Fibroblast of gingiva (primary cell): Measurements from ENCODE around the gene PEDS1.
A peak's percentile ranks its signal among the peaks of the same experiment; 100 is the strongest.
"Not testable (repeated sequence)": the region's sequence is repeated elsewhere in the genome, so short reads cannot be mapped to it uniquely, and the experiment has no call there.

Experiments used
- DNase-seq: peaks from one replicate; pipeline ENCODE4 v3.0.0-alpha.2; 2011; ENCODE audit warnings: low read depth

Gene PEDS1

DNA sequence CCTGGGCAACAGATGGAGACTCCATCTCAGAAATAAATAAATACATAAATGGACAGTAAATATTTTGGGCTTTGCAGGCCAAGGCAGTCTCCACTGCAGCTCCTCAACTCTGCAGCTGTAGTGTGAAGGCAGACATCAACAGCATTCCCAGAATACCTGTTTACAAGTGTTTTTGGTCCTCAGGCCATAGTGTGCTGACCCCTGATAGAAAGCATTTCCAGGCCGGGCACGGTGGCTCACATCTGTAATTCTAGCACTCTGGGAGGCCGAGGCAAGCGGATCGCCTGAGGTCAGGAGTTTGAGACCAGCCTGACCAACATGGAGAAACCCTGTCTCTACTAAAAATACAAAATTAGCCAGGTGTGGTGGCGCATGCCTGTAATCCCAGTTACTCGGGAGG, 18.4 kb downstream of the PEDS1 start:
- DNase-seq = not testable (repeated sequence)

- no peak for DNase-seq
Observed at GRCh38 chr20:50133474-50134217, 19.9 kb downstream of the PEDS1 start.

DNA sequence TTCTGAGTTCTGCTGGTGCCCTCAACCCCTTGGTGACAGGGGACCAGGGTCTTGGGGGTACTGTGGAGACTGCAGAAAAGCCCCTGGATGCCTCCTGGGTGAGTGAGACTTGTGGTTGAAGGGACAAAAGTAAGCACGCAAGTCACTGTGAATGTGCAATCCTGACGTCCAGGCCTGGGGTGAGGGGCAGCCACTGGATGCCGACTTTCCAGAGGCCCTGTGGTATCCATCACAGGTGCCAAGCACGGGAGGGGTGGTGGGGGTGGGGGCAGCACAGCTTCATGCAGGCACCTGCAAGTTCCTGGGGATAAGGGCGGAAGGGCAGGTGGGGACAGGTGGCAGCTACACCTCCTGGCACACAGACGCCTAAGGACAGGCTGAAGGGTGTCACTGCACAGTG, 20.5 kb downstream of the PEDS1 start:
- DNase-seq = no peak

DNA sequence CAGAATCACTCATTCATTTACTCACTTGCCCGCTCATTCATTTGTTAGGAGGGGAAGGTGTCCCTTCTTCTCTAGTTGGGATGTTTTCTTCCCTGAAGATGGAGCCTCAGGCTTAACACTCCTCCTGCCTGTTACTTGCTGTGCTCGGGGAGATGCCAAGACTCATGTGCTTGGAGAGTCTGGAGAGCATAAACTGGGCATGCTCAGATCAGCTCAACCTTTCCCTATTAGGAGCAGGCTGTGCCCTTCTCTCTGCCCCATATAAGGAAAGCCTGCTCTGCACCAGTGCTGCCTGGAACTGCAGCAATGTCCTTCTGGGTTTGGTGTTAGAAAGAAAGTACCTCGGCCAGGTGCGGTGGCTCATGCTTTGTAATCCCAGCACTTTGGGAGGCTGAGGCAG, 22.5 kb downstream of the PEDS1 start:
- DNase-seq = peak; percentile 43

GRCh38 chr20:50130356-50130723, 23.2 kb downstream of the PEDS1 start:
- no peak for DNase-seq

DNA sequence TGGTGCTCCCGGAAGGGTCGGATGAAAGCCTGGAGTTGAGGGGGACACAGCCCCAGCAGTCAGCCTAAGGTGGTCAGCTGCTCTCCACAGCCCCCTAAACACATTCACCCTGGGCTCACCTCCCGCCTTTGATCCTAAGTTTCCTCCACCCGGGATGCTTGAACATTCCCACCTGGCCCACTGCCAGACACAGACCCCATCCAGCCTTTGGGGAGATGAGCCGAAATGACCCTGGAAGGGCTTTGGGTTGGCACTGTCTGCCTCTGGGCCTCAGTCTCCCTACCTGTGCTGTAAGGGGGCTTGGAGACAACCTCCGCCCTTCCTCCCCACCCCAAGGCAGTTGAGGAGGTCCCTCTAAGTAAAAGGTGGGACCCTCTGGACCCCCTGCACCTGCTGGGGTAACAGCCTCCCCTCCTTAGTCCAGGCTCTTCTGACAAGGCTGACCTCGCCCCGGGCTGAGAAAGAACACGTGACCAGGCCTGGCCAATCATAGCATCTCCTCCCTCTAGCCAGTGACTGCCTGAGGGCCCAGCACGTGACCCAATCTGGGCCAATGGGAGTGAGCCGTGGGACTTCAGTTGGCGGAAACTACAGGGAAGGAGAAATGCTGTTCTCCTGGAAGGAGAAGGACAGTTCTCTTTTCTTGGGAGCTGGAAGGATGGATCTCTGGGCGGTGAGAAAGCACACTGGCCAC, 23.7 kb downstream of the PEDS1 start:
- DNase-seq = no peak

GRCh38 chr20:50128520-50128905, 25.0 kb downstream of the PEDS1 start:
- DNase-seq = no peak

DNA sequence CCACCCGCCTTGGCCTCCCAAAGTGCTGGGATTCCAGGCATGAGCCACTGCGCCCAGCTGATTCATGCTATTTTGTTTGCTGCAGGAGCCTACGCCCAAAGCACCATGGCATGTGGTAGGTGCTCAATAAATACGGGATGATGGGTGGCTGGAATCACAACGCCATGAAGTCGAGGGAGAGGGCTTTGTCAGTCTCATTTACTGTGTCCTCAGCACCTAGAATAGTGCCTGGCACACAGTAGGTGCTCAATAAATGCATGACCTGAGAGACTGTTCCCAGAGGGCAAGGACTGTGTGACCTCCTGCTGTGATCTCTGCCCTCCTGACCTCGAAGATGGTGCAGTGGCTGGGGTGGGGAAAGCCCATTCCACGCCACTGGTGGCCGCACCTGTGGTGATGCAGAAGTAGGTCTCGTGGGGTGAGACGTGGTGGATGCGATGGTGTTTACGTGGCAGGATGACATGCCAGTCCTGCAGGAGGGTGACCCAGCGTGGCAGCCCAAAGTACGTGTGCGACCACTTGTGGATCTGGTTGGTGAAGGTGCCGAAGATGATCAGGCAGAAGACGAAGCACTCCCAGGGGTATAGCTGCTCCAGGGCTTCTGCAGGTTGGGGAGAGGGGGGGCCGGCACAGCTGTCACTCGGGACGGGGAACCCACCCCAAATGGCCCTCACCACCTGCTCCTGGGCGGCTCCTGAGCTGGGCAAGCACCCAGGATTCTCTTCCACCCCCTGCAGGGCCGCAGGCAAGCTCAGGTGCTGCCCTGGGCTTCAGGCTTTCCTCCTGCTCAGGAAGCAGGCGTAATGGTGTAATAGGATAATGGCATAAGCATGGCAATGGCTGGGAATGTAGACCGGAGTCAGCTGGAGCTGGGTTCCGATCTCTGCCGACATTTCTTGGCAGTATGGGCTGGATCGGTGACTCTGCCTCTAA, 25.7 kb downstream of the PEDS1 start:
- DNase-seq = no peak

GRCh38 chr20:50126662-50127061, 26.9 kb downstream of the PEDS1 start:
- DNase-seq = no peak

- DNase-seq = no peak
Observed at GRCh38 chr20:50125279-50125678, 28.2 kb downstream of the PEDS1 start.

DNA sequence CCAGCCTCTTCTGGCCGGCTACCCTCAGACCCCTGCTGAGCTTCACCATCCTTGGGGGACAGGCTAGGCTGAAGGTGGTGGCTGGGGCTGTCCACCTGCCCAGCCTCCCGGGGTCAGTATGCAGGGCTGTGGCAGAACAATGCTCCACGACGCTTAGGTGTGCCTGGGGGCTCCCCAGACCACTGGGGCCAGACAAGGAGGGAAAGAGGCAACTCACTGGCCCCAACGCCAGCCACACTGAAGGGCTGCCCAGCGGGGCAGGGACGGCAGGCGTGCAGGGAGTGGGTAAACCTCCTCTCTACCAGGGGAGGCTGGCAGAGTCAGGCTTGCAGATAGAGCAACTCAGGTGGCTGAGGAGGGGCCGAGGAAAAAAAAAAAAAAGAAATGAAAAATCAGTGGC, 29.0 kb downstream of the PEDS1 start:
- DNase-seq = no peak

- no peak for DNase-seq
Observed at GRCh38 chr20:50123418-50123817, 30.1 kb downstream of the PEDS1 start.

GRCh38 chr20:50122763-50123162, 30.8 kb downstream of the PEDS1 start:
- no peak for DNase-seq

DNA sequence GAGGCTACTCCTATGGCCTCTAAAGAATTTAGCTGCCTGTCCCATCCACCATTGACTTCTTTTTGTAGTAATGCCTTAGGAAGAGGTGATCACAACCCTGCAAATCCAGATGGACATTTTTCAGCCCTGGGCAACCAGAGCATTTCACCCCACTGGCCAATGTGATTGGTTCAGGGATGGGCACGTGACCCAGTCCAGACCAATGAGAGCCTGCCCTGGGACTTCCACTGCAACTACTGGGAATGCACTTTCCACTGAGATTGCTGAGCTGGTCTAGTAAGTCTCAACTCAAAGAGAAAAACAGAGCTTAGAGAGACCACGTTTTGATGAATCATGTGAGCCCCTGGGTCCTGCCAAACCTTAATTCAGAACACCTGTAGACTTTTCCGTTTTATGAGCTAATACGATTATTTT, 31.7 kb downstream of the PEDS1 start:
- DNase-seq = peak; percentile 81

GRCh38 chr20:50120935-50121693, 32.4 kb downstream of the PEDS1 start:
- DNase-seq = peak; percentile 79

- no peak for DNase-seq
Observed at GRCh38 chr20:50118203-50118602, 35.3 kb downstream of the PEDS1 start.

DNA sequence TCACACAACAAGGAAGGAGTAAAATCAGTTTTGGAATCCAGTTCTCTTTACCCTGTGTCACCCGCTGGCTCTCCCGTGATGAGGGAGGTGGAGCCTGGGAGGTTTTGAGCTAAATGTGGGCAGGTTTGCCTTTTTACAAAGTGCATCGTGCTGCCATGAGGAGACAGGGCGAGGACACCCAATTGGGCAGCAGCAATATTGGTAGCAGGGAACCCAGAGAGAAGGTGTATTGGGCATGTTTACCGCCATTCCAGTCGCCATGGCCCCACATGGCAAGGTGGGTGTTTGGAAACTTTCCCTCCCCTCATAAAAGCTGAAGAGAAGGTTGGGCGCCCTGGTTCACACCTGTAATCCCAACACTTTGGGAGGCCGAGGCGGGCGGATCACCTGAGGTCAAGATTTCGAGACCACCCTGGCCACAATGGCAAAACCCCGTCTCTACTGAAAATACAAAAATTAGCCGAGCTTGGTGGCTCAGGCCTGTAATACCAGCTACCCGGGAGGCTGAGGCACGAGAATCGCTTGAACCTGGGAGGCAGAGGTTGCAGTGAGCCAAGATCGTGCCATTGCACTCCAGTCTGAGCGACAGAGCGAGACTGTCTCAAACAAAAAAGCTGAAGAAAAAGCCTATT, 37.0 kb downstream of the PEDS1 start:
- no peak for DNase-seq

DNA sequence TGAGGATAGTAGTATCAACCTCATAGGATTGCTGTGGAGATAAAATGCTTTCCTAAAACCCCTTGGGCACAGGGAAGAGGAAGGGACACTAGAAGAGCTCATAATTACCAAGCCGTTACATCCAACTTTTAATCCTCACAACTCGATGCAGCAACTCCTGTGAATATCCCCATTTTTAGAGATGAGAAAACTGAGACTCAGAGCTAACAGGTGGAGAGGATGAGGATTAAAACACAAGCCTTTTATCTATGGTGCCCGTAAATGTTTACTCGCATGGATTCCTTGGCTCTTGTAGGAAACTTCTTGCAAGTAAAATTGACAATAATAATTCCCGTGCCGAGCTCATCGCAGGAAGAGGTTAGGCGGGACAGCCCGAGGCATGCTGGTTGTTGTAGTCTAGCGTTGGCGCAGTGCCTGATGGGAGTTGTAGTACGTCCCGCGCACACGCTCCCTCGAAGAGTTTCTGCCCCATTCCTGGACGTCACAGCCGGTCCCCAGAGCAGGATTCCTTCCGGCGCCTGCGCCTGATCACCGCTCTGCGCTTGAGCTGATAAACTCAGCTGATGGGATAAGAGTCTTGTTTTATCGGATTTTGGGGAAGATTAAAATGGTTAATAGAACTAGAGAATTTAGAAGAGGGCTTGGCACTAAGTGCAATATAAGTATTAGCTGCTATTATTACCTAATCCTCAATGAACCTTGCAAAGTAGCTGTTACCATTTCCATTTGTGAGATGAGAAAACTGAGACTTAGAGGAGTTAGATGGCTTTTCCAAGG, 37.7 kb downstream of the PEDS1 start:
- DNase-seq = peak; percentile 97

- DNase-seq = no peak
Observed at GRCh38 chr20:50115041-50115512, 38.4 kb downstream of the PEDS1 start.

GRCh38 chr20:50113420-50114224, 39.9 kb downstream of the PEDS1 start:
- no peak for DNase-seq
